DOHH2 (cell line): ENCODE measurements around the gene FGF5.

Experiments
- H3F3A ChIP-seq: fragments of 200-600 bp; sonication (generic), shearing (Covaris generic); 2 replicates; pipeline ENCODE4 v1.6.0; 2016; ENCODE audit warnings: antibody characterized with exemption, mild to moderate bottlenecking; ENCODE audit not compliant: control insufficient read depth, insufficient read depth
- H3K27ac ChIP-seq: fragments of 200-600 bp; sonication (generic); 2 replicates; pipeline ENCODE4 v1.5.1; 2014; ENCODE audit warnings: low read depth, mild to moderate bottlenecking, low read length, moderate library complexity
- H3K27me3 ChIP-seq: fragments of 200-600 bp; sonication (generic); 2 replicates; pipeline ENCODE4 v1.6.1; 2014; ENCODE audit warnings: mild to moderate bottlenecking, low read length, mixed read lengths; ENCODE audit not compliant: control insufficient read depth
- H3K36me3 ChIP-seq: fragments of 200-600 bp; sonication (generic); 2 replicates; pipeline ENCODE4 v1.6.1; 2014; ENCODE audit warnings: mild to moderate bottlenecking, low read length, moderate library complexity, mixed read lengths; ENCODE audit not compliant: control insufficient read depth
- H3K4me1 ChIP-seq: fragments of 200-600 bp; sonication (generic); 2 replicates; pipeline ENCODE4 v1.6.1; 2014; ENCODE audit warnings: mild to moderate bottlenecking, low read length, mixed read lengths; ENCODE audit not compliant: control insufficient read depth
- H3K4me2 ChIP-seq: fragments of 200-600 bp; sonication (generic); 2 replicates; pipeline ENCODE4 v1.6.0; 2014; ENCODE audit warnings: mild to moderate bottlenecking, low read length, moderate library complexity
- H3K4me3 ChIP-seq: fragments of 200-600 bp; sonication (generic); 2 replicates; pipeline ENCODE4 v1.5.1; 2014; ENCODE audit warnings: mild to moderate bottlenecking, low read length, mixed read lengths
- H3K79me2 ChIP-seq: fragments of 200-600 bp; sonication (generic); 2 replicates; pipeline ENCODE4 v1.6.1; 2014; ENCODE audit warnings: mild to moderate bottlenecking, low read length, mixed read lengths; ENCODE audit not compliant: control insufficient read depth
- H3K9me2 ChIP-seq: fragments of 200-600 bp; sonication (generic); replicated peaks from 2 replicates; pipeline ENCODE4 v1.6.1; 2014; ENCODE audit warnings: mild to moderate bottlenecking, low read length, mixed read lengths; ENCODE audit not compliant: control insufficient read depth
- H3K9me3 ChIP-seq: fragments of 200-600 bp; sonication (generic); 2 replicates; pipeline ENCODE4 v1.6.1; 2014; ENCODE audit warnings: antibody characterized with exemption, low read length, mixed read lengths; ENCODE audit not compliant: control insufficient read depth, insufficient read depth
- H4K20me1 ChIP-seq: fragments of 200-600 bp; sonication (generic); 2 replicates; pipeline ENCODE4 v1.6.0; 2014; ENCODE audit warnings: low read depth, mild to moderate bottlenecking, antibody characterized with exemption, low read length, moderate library complexity; ENCODE audit not compliant: control insufficient read depth, insufficient read depth
- CTCF ChIP-seq: fragments of 200-600 bp; sonication (generic); IDR thresholded peaks from one replicate; pipeline ENCODE4 v1.5.1; 2014; ENCODE audit warnings: antibody characterized with exemption, mild to moderate bottlenecking, low read depth, low read length; ENCODE audit not compliant: poor library complexity, severe bottlenecking
- EZH2phosphoT487 ChIP-seq: fragments of 200-600 bp; sonication (generic); IDR thresholded peaks from 2 replicates; pipeline ENCODE4 v1.6.1; 2017; ENCODE audit warnings: borderline replicate concordance, mild to moderate bottlenecking, antibody characterized with exemption, low read length, moderate library complexity, mixed read lengths

FGF5 gene

GRCh38 chr4:80237992-80238391 is 28.5 kb upstream of the FGF5 start:
- Histone ChIP-seq H3F3A (no peaks in the 10 kb centered on the region), H3K4me2 (no peak overlapping the region), H4K20me1 (no peaks in the 10 kb centered on the region), H3K79me2 (no peaks in the 10 kb centered on the region), H3K27me3 (0 out of 2 replicates have a peak, but pooled peaks cover 3% of the 10 kb centered on the region), H3K36me3 (no peaks in the 10 kb centered on the region), H3K4me3 (no peak overlapping the region), H3K27ac (no peak overlapping the region), H3K4me1 (no peaks in the 10 kb centered on the region), H3K9me2 (no peaks in the 10 kb centered on the region), H3K9me3 (no peaks in the 10 kb centered on the region)
- no peak for TF ChIP-seq CTCF
- TF ChIP-seq EZH2phosphoT487: no peak

- H3K4me2 ChIP-seq: no peak overlapping the region
- H4K20me1 ChIP-seq: no peaks in the 10 kb centered on the region
- H3K4me3 ChIP-seq: no peak overlapping the region
- H3K27me3 ChIP-seq: 0 out of 2 replicates have a peak, but pooled peaks cover 6% of the 10 kb centered on the region
- no peaks in the 10 kb centered on the region for H3F3A ChIP-seq
- no peaks in the 10 kb centered on the region for H3K9me2 ChIP-seq
- no peaks in the 10 kb centered on the region for H3K79me2 ChIP-seq
- H3K36me3 ChIP-seq: no peaks in the 10 kb centered on the region
- no peak for TF ChIP-seq CTCF
- no peak for TF ChIP-seq EZH2phosphoT487
- H3K9me3 ChIP-seq: no peaks in the 10 kb centered on the region
- H3K4me1 ChIP-seq: no peaks in the 10 kb centered on the region
- no peak overlapping the region for H3K27ac ChIP-seq
Observed at GRCh38 chr4:80239480-80240150, 26.8 kb upstream of the FGF5 start.

GRCh38 chr4:80240976-80241375 is 25.5 kb upstream of the FGF5 start:
- Histone ChIP-seq H3K9me2 (no peaks in the 10 kb centered on the region), H3K4me2 (no peak overlapping the region), H3K27ac (no peak overlapping the region), H4K20me1 (no peaks in the 10 kb centered on the region), H3K9me3 (no peaks in the 10 kb centered on the region), H3K79me2 (no peaks in the 10 kb centered on the region), H3K4me3 (no peak overlapping the region), H3K36me3 (no peaks in the 10 kb centered on the region), H3K4me1 (no peaks in the 10 kb centered on the region), H3F3A (no peaks in the 10 kb centered on the region), H3K27me3 (0 out of 2 replicates have a peak, but pooled peaks cover 6% of the 10 kb centered on the region)
- TF ChIP-seq EZH2phosphoT487 (no peak), CTCF (no peak)
